Small intestine (tissue), 7 donors: ENCODE measurements around the gene MFAP4. TPM values are rescaled to one million over a fixed set of nuclear protein-coding genes. Genes with fewer than 3 reads are reported as not detected.
A peak's percentile ranks its signal among the peaks of the same experiment; 100 is the strongest.

Experiments used
- DNase-seq, 2 donors: peaks; one replicate each; pipeline versions ENCODE4 v3.0.0 to v3.0.0-alpha.2; 2013
- FAIRE-seq: peaks from 2 replicates; lab custom pipeline; 2012; peaks lifted over from hg19 to GRCh38; lab: Jason Lieb, UNC
- H3K27ac ChIP-seq, 3 donors: one replicate each; pipeline ENCODE4 v1.5.1; 2013; ENCODE audit warnings: low read length in 2 of 3, mild to moderate bottlenecking in 2 of 3, control low read depth in 1 of 3, inconsistent platforms in 1 of 3, low read depth in 1 of 3, moderate library complexity in 1 of 3
- H3K27me3 ChIP-seq, 3 donors: one replicate each; pipeline ENCODE4 v1.6.1; 2013; ENCODE audit warnings: low read length in 3 of 3, inconsistent platforms in 1 of 3; ENCODE audit not compliant: control insufficient read depth in 3 of 3, insufficient read depth in 3 of 3
- H3K36me3 ChIP-seq, 3 donors: one replicate each; pipeline ENCODE4 v1.6.1; 2013; ENCODE audit warnings: low read length in 3 of 3, inconsistent platforms in 1 of 3, low read depth in 1 of 3, mild to moderate bottlenecking in 1 of 3, moderate library complexity in 1 of 3; ENCODE audit not compliant: control insufficient read depth in 3 of 3, insufficient read depth in 2 of 3
- H3K4me1 ChIP-seq, 3 donors: one replicate each; pipeline ENCODE4 v1.6.1; 2013; ENCODE audit warnings: low read length in 2 of 3, inconsistent platforms in 1 of 3, low read depth in 1 of 3, mild to moderate bottlenecking in 1 of 3, moderate library complexity in 1 of 3; ENCODE audit not compliant: control insufficient read depth in 3 of 3, insufficient read depth in 2 of 3
- H3K4me3 ChIP-seq, 3 donors: one replicate each; pipeline ENCODE4 v1.5.1; 2013; ENCODE audit warnings: low read length in 3 of 3, control low read depth in 1 of 3, inconsistent platforms in 1 of 3, low read depth in 1 of 3, mild to moderate bottlenecking in 1 of 3, moderate library complexity in 1 of 3
- H3K9me3 ChIP-seq, 2 donors: one replicate each; pipeline ENCODE4 v1.6.1; 2013; ENCODE audit warnings: low read depth in 1 of 2, low read length in 1 of 2; ENCODE audit not compliant: control insufficient read depth in 2 of 2, insufficient read depth in 1 of 2
- WGBS, 3 donors: extraction: QIAGEN DNeasy Blood & Tissue Kit; methylation state at CpG; one replicate each; pipeline ENCODE4 v1.1.7; 2013; 5-methylcytosine and 5-hydroxymethylcytosine counted together
- polyA plus RNA-seq, 4 donors: library from polyadenylated mRNA; stranded (reverse) in 3 of 4; unstranded in 1 of 4; fragments of 200-250 nt in 3 of 4; fragments of 120-200 nt in 1 of 4; gene quantifications; one replicate each; pipeline versions ENCODE4 v1.2.1 to v1.2.3, GENCODE V29; 2013
- donor health status: healthy with polysubstance abuse.
- donor health status: control.
- donor health status: control.
- donor health status: Bipolar disorder and iron deficiency.
- donor health status: healthy.

MFAP4 gene
- polyA plus RNA-seq, 4 donors, result 2.2 to 108 (median 35.4) TPM

DNA sequence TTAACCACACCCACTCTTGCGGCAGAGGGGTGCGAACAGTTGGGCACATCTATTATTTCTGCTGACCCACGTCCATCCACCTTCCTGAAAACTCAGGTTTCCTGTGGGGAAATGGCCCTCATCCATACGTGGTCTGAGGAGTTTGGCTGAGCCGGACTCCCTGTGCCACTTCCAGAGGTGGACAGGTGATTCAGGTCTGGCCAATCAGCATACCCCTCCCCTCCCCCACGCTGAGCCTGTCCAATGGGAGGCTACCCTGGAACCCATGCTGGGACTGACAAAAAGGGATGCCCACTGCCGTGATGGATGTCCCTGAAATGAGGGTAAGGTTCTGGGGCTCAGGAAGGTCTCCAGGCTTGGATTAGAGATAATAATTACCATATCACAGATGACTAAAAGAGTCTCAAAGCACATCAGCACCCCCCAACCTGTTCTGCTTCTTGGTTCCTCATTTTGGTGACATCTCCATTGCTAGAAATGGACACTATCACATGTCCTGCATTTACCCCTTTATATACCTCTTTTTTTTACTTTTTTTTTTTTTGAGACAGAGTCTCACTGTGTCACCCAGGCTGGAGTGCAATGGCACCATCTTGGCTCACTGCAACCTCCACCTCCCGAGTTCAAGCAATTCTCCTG, 14.0 kb downstream of the MFAP4 start:
- 83 to 86% (median 84%) methylated on average over 8 of the region's 8 CpGs for WGBS, 3 donors

DNA sequence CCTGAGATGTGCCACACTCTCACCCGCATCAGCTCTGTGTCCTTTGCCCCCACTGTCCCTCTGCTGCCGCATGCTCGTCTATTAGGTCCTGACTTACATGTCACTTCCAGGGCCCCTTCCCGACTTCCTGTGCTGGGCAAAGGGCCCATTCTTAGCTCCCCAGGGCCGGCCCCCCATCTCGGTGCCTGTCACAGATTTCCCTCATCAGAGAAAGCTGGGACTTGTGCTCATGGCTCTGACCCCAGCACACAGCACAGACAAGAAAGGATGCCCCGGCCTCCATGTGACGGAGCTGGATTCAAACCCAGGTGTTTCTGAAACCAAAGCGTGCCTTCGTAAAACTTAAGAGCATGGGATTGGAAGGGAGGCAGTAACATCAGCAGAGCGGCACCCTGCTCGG, 14.6 kb downstream of the MFAP4 start:
- no peak overlapping the region for H3K27ac ChIP-seq
- no peaks in the 10 kb centered on the region for H3K36me3 ChIP-seq
- H3K4me3 ChIP-seq, result no peak overlapping the region
- 78 to 84% (median 83%) methylated on average over 12 of the region's 12 CpGs for WGBS, 3 donors
- H3K27me3 ChIP-seq, result no peaks in the 10 kb centered on the region
- DNase-seq (no peak), FAIRE-seq (no peak)
- H3K9me3 ChIP-seq, result peaks cover 0 to 6% of the 10 kb centered on the region in 2 donors
- H3K4me1 ChIP-seq, result peaks cover 0 to 7% (median 3%) of the 10 kb centered on the region in 3 donors

More for the DNA sequence above, 14.0 kb downstream of the MFAP4 start:
- no peaks in the 10 kb centered on the region for H3K27me3 ChIP-seq
- FAIRE-seq (no peak), DNase-seq (no peak)
- peaks cover 0 to 7% (median 3%) of the 10 kb centered on the region in 3 donors for H3K4me1 ChIP-seq
- peaks cover 0 to 6% of the 10 kb centered on the region in 2 donors for H3K9me3 ChIP-seq
- no peak overlapping the region for H3K27ac ChIP-seq
- H3K4me3 ChIP-seq, result no peak overlapping the region
- no peaks in the 10 kb centered on the region for H3K36me3 ChIP-seq

GRCh38 chr17:19372011-19372370, 15.0 kb downstream of the MFAP4 start:
- H3K4me3 ChIP-seq, result no peak overlapping the region
- peaks cover 0 to 6% of the 10 kb centered on the region in 2 donors for H3K9me3 ChIP-seq
- DNase-seq (no peak), FAIRE-seq (no peak)
- peaks cover 0 to 5% (median 3%) of the 10 kb centered on the region in 3 donors for H3K4me1 ChIP-seq
- 85 to 86% (median 86%) methylated on average over 9 of the region's 9 CpGs for WGBS, 3 donors
- H3K27me3 ChIP-seq, result no peaks in the 10 kb centered on the region
- no peaks in the 10 kb centered on the region for H3K36me3 ChIP-seq
- H3K27ac ChIP-seq, result no peak overlapping the region

DNA sequence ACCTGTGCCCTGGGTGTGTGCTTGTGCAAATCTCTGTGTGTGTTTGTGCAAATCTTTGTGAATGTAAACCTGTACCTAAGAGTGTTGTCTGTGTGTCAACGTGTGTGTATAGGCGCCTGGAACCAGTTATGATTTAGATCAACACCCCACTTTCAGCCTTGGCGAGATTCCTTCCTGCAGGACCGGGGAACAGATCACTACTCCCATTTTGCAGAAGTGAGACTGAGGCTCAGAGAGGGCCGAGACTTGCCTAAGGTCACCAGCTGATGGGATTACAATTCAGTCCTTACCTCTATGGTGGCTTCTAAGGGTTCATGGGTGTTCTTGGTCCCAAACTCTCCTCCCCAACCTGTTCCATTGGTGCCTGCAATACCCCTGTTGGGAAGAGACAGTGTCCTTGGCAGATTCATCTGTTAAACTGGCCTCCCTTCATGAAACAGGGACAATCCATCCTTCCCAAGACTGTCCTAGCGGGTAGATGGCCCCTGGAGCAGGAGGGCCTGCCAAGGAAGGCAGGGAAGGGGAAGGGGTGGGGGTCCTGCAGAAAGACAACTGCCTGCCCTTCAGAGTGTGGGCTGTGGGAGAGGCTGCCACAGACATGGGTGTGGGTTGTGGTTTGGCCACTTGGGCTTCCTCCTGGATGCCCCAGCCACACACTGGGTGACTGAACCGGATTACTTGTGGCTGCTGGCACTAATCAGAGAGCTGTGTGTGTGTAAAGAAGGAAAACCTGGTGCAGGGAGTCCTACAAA, 15.6 kb downstream of the MFAP4 start:
- FAIRE-seq, result no peak
- H3K4me1 ChIP-seq, result no peaks in the 10 kb centered on the region
- H3K27me3 ChIP-seq, result no peaks in the 10 kb centered on the region
- peaks cover 0 to 6% of the 10 kb centered on the region in 2 donors for H3K9me3 ChIP-seq
- no peak overlapping the region for H3K4me3 ChIP-seq
- no peak overlapping the region for H3K27ac ChIP-seq
- 77 to 84% (median 84%) methylated on average over 7 of the region's 7 CpGs for WGBS, 3 donors
- DNase-seq, result no peak
- H3K36me3 ChIP-seq, result no peaks in the 10 kb centered on the region

DNA sequence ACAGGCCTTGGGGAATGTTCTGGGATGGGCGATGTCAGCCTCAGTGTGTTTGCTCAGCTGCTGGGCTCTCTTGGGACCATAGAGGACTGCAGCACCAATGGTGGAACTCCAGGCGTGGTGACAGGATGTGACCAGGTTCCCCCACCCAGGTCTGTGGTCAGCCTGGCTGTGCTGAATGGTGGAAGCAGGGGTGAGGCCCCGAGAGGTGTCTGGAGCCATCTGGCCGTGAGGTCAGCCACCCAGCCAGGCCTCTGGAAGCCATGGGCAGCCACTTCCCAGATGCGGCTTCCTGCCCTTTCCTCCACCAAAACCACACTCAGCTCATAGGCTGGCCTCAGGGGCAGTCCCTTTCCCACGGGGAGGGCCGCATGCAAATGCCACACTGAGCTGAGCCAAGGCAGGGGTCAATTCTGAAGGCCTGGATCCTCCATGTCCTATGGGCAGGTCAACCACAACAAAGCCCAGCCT, 16.5 kb downstream of the MFAP4 start:
- Histone ChIP-seq H3K27ac (peak overlapping the region in 1 of 3 donors; percentile 30), H3K9me3 (peaks cover 0 to 6% of the 10 kb centered on the region in 2 donors), H3K4me1 (no peaks in the 10 kb centered on the region), H3K27me3 (no peaks in the 10 kb centered on the region), H3K4me3 (no peak overlapping the region), H3K36me3 (no peaks in the 10 kb centered on the region)
- no peak for DNase-seq
- FAIRE-seq, result no peak
- 64 to 78% (median 75%) methylated on average over 7 of the region's 7 CpGs for WGBS, 3 donors

DNA sequence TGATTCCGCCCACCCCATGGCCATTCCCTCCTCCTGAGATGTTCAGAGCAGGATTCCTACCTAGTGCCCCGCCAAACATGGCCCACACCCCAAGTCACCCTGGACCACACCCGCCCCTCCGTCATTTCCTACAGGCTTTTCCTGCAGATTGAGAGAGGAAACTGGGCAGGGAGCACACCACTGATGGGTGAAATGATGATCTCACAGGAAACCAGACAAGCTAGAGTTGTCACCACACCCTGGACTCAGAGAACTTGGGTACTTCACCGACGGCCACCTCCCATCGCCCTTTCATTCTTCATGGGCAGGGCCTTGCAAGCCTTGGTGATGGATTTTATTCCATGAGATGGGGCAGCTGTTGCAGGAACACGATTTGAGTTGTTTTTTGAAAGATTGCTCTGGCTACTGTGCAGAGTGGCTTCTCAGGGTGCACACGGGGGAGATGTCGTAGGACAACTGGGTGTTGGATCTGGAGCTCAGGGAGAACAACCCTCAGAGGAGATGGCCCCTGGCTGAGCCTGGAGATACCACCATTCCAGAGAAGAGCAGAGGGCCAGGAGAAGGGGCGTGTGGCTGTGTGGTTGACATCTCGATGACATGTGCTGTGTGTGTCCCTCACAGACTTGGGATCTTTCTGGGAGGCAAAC, 17.0 kb downstream of the MFAP4 start:
- H3K4me3 ChIP-seq, result no peak overlapping the region
- WGBS, 3 donors, result 66 to 85% (median 75%) methylated on average over 12 of the region's 12 CpGs
- H3K27me3 ChIP-seq, result no peaks in the 10 kb centered on the region
- FAIRE-seq, result no peak
- H3K9me3 ChIP-seq, result peaks cover 0 to 6% of the 10 kb centered on the region in 2 donors
- no peaks in the 10 kb centered on the region for H3K36me3 ChIP-seq
- H3K27ac ChIP-seq, result peak overlapping the region in 1 of 3 donors; percentile 30
- DNase-seq, result no peak
- no peaks in the 10 kb centered on the region for H3K4me1 ChIP-seq

DNA sequence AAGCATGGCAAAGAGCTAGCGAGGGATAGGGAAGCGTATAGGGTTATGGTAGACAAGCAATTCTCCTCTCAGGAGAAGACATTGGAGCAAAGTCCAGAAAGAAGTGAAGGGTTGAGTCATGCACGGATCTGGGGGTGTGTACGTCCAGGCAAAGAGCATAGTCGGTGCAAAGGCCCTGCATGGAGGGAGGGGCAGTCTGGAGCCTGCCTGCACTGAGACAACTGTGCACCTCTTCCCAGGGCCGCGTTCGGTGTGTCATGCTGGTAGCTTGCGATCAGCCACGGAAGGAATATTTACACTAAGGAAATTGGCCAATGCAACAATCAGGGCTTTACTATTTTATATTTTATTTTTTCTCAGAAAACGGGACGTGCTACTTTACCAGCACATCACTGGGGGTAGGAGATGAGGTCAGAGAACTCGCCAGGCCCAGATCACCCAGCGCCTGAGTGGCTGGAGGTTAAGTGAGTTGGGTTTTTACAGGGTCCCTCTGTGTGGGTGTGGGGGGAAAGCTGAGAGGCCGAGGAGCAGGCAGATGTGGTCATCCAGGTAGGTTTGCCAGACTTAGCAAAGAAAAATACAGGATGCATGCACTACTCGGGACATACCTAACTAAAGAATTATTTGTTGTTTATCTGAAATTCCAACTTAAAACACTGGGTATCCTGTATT, 17.7 kb downstream of the MFAP4 start:
- Histone ChIP-seq H3K27me3 (no peaks in the 10 kb centered on the region), H3K4me1 (no peaks in the 10 kb centered on the region), H3K4me3 (no peak overlapping the region), H3K9me3 (peaks cover 0 to 6% of the 10 kb centered on the region in 2 donors), H3K36me3 (no peaks in the 10 kb centered on the region), H3K27ac (peak overlapping the region in 1 of 3 donors; percentile 27)
- FAIRE-seq (no peak), DNase-seq (peak in 1 of 2 donors; percentile 93)
- 71 to 82% (median 74%) methylated on average over 16 of the region's 16 CpGs for WGBS, 3 donors

DNA sequence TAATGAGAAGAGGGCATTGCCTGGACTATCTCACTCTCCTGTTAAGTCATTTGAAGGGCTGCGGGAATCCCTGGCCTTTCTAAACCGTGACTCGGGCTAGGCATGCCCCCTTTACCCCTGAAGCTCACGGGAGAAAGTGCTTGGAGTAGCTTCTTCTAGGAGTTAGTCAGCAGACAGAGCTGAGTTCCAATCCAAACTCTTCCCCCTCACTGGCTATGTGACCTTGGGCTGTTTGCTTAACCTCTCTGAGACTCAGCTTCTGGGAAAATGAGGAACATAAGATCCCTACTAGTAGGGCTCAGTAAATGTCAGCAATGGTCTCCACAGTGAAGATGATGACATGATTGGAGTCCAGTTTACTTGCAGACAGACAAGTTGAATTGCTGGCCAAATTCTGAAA, 18.8 kb downstream of the MFAP4 start:
- H3K4me3 ChIP-seq, result no peak overlapping the region
- H3K27me3 ChIP-seq, result no peaks in the 10 kb centered on the region
- peaks cover 0 to 6% of the 10 kb centered on the region in 2 donors for H3K9me3 ChIP-seq
- FAIRE-seq, result no peak
- DNase-seq, result no peak
- H3K36me3 ChIP-seq, result no peaks in the 10 kb centered on the region
- peaks cover 0 to 2% (median 0%) of the 10 kb centered on the region in 3 donors for H3K4me1 ChIP-seq
- 78 to 95% (median 92%) methylated on average over 4 of the region's 4 CpGs for WGBS, 3 donors
- no peak overlapping the region for H3K27ac ChIP-seq
